ENCODE data around the gene EXOC1L.

EXOC1L gene

GRCh38 chr4:55819634-55820033 is at the start of gene EXOC1L:
TSS of gene EXOC1L (plus strand) at chr4:55819790. CDS start at chr4:55820027, 237 bp downstream.
- no peak for DNase-seq

- no peak for DNase-seq
Observed at GRCh38 chr4:55770662-55771061, 48.9 kb upstream of the EXOC1L start.

- no peak for DNase-seq
Observed at GRCh38 chr4:55781341-55781740, 38.2 kb upstream of the EXOC1L start.

- DNase-seq = no peak
Observed at GRCh38 chr4:55781812-55782211, 37.8 kb upstream of the EXOC1L start.

- DNase-seq = no peak
Observed at GRCh38 chr4:55783584-55783983, 36.0 kb upstream of the EXOC1L start.

- no peak for DNase-seq
Observed at GRCh38 chr4:55784747-55785146, 34.8 kb upstream of the EXOC1L start.

GRCh38 chr4:55791666-55792065 is 27.9 kb upstream of the EXOC1L start:
- DNase-seq = no peak

- DNase-seq = no peak
Observed at GRCh38 chr4:55793479-55793878, 26.1 kb upstream of the EXOC1L start.

GRCh38 chr4:55794053-55794452 is 25.5 kb upstream of the EXOC1L start:
- DNase-seq = no peak

GRCh38 chr4:55795341-55795740 is 24.2 kb upstream of the EXOC1L start:
- DNase-seq = no peak

- DNase-seq = no peak
Observed at GRCh38 chr4:55801498-55801897, 18.1 kb upstream of the EXOC1L start.

GRCh38 chr4:55807556-55807955 is 12.0 kb upstream of the EXOC1L start:
- DNase-seq = no peak

GRCh38 chr4:55808186-55808585 is 11.4 kb upstream of the EXOC1L start:
- no peak for DNase-seq

- no peak for DNase-seq
Observed at GRCh38 chr4:55808632-55809031, 11.0 kb upstream of the EXOC1L start.

GRCh38 chr4:55817691-55818090 is 1.9 kb upstream of the EXOC1L start:
- no peak for DNase-seq

GRCh38 chr4:55820279-55820678 is 689 bp downstream of the EXOC1L start:
- DNase-seq = no peak

GRCh38 chr4:55822329-55822728 is 2.7 kb downstream of the EXOC1L start:
- no peak for DNase-seq

GRCh38 chr4:55824865-55825264 is 5.3 kb downstream of the EXOC1L start:
- DNase-seq = no peak

- DNase-seq = no peak
Observed at GRCh38 chr4:55826986-55827385, 7.4 kb downstream of the EXOC1L start.

GRCh38 chr4:55827582-55827981 is 8.0 kb downstream of the EXOC1L start:
- DNase-seq = no peak

GRCh38 chr4:55830048-55830447 is 10.5 kb downstream of the EXOC1L start:
- no peak for DNase-seq

GRCh38 chr4:55830716-55831115 is 11.1 kb downstream of the EXOC1L start:
- DNase-seq = no peak

GRCh38 chr4:55834086-55834795 is 14.7 kb downstream of the EXOC1L start:
- DNase-seq = no peak

- DNase-seq = no peak
Observed at GRCh38 chr4:55837903-55838302, 18.3 kb downstream of the EXOC1L start.

- no peak for DNase-seq
Observed at GRCh38 chr4:55838356-55838755, 18.8 kb downstream of the EXOC1L start.
